Right cardiac atrium (tissue), 5 donors: ENCODE results near the gene KCNIP1. TPM values are rescaled to one million over a fixed set of nuclear protein-coding genes. Genes with fewer than 3 reads are reported as not detected.
A peak's percentile ranks its signal among the peaks of the same experiment; 100 is the strongest.

Experiments
- ATAC-seq, 2 donors: fragments of 200-7000 bp; cut with Tn5 transposase; one replicate each; pipeline versions ENCODE4 v1.8.0 to v1.9.1; 2020; ENCODE audit warnings: moderate library complexity in 2 of 2, mild to moderate bottlenecking in 1 of 2
- DNase-seq, 3 donors: peaks; one replicate each; pipeline ENCODE4 v3.0.0-alpha.2; 2020
- H3K27ac ChIP-seq: one replicate; pipeline ENCODE4 v1.5.1; 2013; ENCODE audit warnings: mild to moderate bottlenecking, low read length, control low read depth, moderate library complexity
- H3K27me3 ChIP-seq: one replicate; pipeline ENCODE4 v1.6.1; 2013; ENCODE audit not compliant: control insufficient read depth, insufficient read depth
- H3K4me1 ChIP-seq: one replicate; pipeline ENCODE4 v1.6.1; 2013; ENCODE audit warnings: low read length; ENCODE audit not compliant: control insufficient read depth, insufficient read depth
- H3K4me3 ChIP-seq: one replicate; pipeline ENCODE4 v1.5.1; 2013; ENCODE audit warnings: low read length, control low read depth
- H3K9me3 ChIP-seq: one replicate; pipeline ENCODE4 v1.6.1; 2013; ENCODE audit warnings: low read length; ENCODE audit not compliant: control insufficient read depth
- WGBS: extraction: QIAGEN DNeasy Blood & Tissue Kit; methylation state at CpG from one replicate; pipeline ENCODE4 v1.1.7; 2013; 5-methylcytosine and 5-hydroxymethylcytosine counted together
- intact Hi-C, 4 donors: fragments of 100-400 bp; cut with DNase I; formaldehyde crosslinking; loops; one replicate each; pipeline versions ENCODE4 v1.11.0 to v1.14.0; 2022 to 2023
- polyA plus RNA-seq: library from polyadenylated mRNA; stranded (reverse); fragments of 200-250 nt; gene quantifications from one replicate; pipeline ENCODE4 v1.2.3, GENCODE V29; 2013
- total RNA-seq, 4 donors: library from RNA; stranded (reverse); fragmentation: NEBNext Ultra II Directional; extraction: Animal tissue kit (Norgen Biotek cat#: 25700); gene quantifications; one replicate each; pipeline ENCODE4 v1.2.1, GENCODE V29; 2021
- donor health status: healthy with polysubstance abuse.
- donor health status: DM: no; HTN: yes; CAD: no.
- donor health status: DM: no; HTN: no; CAD: no.
- donor health status: DM: no; HTN: yes; CAD: no; lungs with severe emphysema.
- donor health status: DM: yes; HTN: yes; CAD: no.

The KCNIP1 gene
- total and polyA plus RNA-seq, 5 donors: 0.11 TPM; not detected in 4

DNA sequence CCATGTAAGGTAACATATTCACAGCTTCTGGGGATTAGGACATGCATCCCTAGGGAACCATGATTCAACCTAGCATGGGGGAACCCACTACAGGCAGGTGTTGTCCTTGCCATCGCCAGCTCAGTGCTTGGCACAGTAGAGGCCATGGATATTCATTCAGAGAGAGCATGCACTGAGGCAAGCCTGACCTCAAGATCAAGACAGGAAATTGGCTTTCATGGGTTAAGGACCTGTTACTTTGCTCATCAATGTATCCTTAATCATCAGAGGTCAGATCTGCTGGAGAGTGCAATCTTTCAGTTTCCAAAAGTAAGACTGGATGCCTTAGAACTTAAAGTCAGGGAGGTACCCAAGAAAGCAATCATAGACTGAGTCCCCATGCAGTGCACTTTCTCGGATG lies 84.0 kb downstream of the KCNIP1 start:
- Histone ChIP-seq H3K9me3 (no peaks in the 10 kb centered on the region), H3K27ac (no peak overlapping the region), H3K4me3 (no peak overlapping the region), H3K27me3 (no peaks in the 10 kb centered on the region), H3K4me1 (no peaks in the 10 kb centered on the region)
- no peak for DNase-seq
- 41% methylated on average over 2 of the region's 2 CpGs for WGBS
- intact Hi-C loops: no loop called here
- no peak for ATAC-seq

- DNase-seq (no peak), ATAC-seq (no peak)
- WGBS: 92% methylated on average over 6 of the region's 6 CpGs
- Histone ChIP-seq H3K4me1 (no peaks in the 10 kb centered on the region), H3K9me3 (no peaks in the 10 kb centered on the region), H3K4me3 (no peak overlapping the region), H3K27ac (no peak overlapping the region), H3K27me3 (no peaks in the 10 kb centered on the region)
- intact Hi-C loops: no loop called here
Measured at GRCh38 chr5:170589643-170590042, 85.8 kb downstream of the KCNIP1 start.

- intact Hi-C loops: no loop called here
- no peak overlapping the region for H3K27ac ChIP-seq
- no peaks in the 10 kb centered on the region for H3K9me3 ChIP-seq
- H3K27me3 ChIP-seq: no peaks in the 10 kb centered on the region
- 64% methylated on average over 3 of the region's 3 CpGs for WGBS
- ATAC-seq (no peak), DNase-seq (no peak)
- no peak overlapping the region for H3K4me3 ChIP-seq
- no peaks in the 10 kb centered on the region for H3K4me1 ChIP-seq
Measured at GRCh38 chr5:170590566-170590965, 86.7 kb downstream of the KCNIP1 start.

GRCh38 chr5:170591054-170591453 lies 87.2 kb downstream of the KCNIP1 start:
- DNase-seq: no peak
- H3K9me3 ChIP-seq: no peaks in the 10 kb centered on the region
- intact Hi-C loops: no loop called here
- WGBS: 63% methylated on average over 5 of the region's 5 CpGs
- no peak overlapping the region for H3K27ac ChIP-seq
- H3K4me3 ChIP-seq: no peak overlapping the region
- no peak for ATAC-seq
- no peaks in the 10 kb centered on the region for H3K27me3 ChIP-seq
- no peaks in the 10 kb centered on the region for H3K4me1 ChIP-seq

GRCh38 chr5:170596482-170597044 lies 92.7 kb downstream of the KCNIP1 start:
- intact Hi-C loops: no loop called here
- WGBS: 91% methylated on average over 4 of the region's 4 CpGs

GRCh38 chr5:170597109-170597751 lies 93.4 kb downstream of the KCNIP1 start:
- intact Hi-C loops: no loop called here

More at GRCh38 chr5:170596482-170597044, 92.7 kb downstream of the KCNIP1 start:
- Histone ChIP-seq H3K27ac (no peak overlapping the region), H3K9me3 (no peaks in the 10 kb centered on the region), H3K27me3 (no peaks in the 10 kb centered on the region), H3K4me1 (peaks cover 5% of the 10 kb centered on the region), H3K4me3 (no peak overlapping the region)
- DNase-seq (no peak), ATAC-seq (no peak)

GRCh38 chr5:170597872-170598271 lies 94.1 kb downstream of the KCNIP1 start:
- H3K4me1 ChIP-seq: peaks cover 5% of the 10 kb centered on the region
- intact Hi-C loops: no loop called here
- WGBS: 12% methylated on average over 8 of the region's 8 CpGs
- ATAC-seq (peak; percentile 62 to 64), DNase-seq (peak in 1 of 3 donors; percentile 62)
- H3K27ac ChIP-seq: no peak overlapping the region
- H3K9me3 ChIP-seq: no peaks in the 10 kb centered on the region
- no peaks in the 10 kb centered on the region for H3K27me3 ChIP-seq
- no peak overlapping the region for H3K4me3 ChIP-seq

More at GRCh38 chr5:170597109-170597751, 93.4 kb downstream of the KCNIP1 start:
- DNase-seq: no peak
- Histone ChIP-seq H3K9me3 (no peaks in the 10 kb centered on the region), H3K4me3 (no peak overlapping the region), H3K27me3 (no peaks in the 10 kb centered on the region), H3K27ac (no peak overlapping the region), H3K4me1 (peaks cover 5% of the 10 kb centered on the region)
- no peak for ATAC-seq
- WGBS: 47% methylated on average over 9 of the region's 9 CpGs

GRCh38 chr5:170599756-170600155 lies 95.9 kb downstream of the KCNIP1 start:
- peaks cover 5% of the 10 kb centered on the region for H3K4me1 ChIP-seq
- intact Hi-C loops: no loop called here
- WGBS: 45% methylated on average over 2 of the region's 2 CpGs
- ATAC-seq (no peak), DNase-seq (no peak)
- H3K27ac ChIP-seq: no peak overlapping the region
- no peak overlapping the region for H3K4me3 ChIP-seq
- H3K27me3 ChIP-seq: no peaks in the 10 kb centered on the region
- H3K9me3 ChIP-seq: no peaks in the 10 kb centered on the region

DNA sequence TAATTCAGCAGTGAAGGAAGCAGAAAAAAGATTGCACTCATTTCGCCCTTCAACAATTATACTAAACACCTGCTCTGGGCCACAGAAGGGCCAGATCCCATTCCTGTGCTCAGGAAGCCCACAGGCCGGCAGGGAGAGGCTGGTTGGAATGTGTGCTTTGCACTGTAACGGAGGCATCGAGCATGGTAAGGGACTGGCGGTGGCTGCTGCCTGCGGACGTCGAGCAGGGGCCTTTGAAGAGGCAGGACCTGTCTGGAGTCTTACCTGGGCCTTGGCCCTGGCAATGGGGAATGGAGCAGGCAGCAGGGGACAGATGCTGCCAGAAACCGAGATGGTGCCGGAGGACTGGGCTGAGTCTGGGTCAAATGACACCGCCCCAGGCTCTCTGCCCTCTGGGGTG lies 97.8 kb downstream of the KCNIP1 start:
- Histone ChIP-seq H3K27ac (no peak overlapping the region), H3K27me3 (no peaks in the 10 kb centered on the region), H3K9me3 (no peaks in the 10 kb centered on the region), H3K4me1 (peaks cover 5% of the 10 kb centered on the region), H3K4me3 (no peak overlapping the region)
- ATAC-seq (no peak), DNase-seq (no peak)
- intact Hi-C loops: no loop called here
- WGBS: 87% methylated on average over 11 of the region's 11 CpGs

- Histone ChIP-seq H3K9me3 (no peaks in the 10 kb centered on the region), H3K27ac (no peak overlapping the region), H3K27me3 (no peaks in the 10 kb centered on the region), H3K4me1 (peaks cover 1% of the 10 kb centered on the region), H3K4me3 (no peak overlapping the region)
- 81% methylated on average over 10 of the region's 10 CpGs for WGBS
- ATAC-seq: no peak
- intact Hi-C loops: no loop called here
- DNase-seq: no peak
Measured at GRCh38 chr5:170603109-170603508, 99.3 kb downstream of the KCNIP1 start.

DNA sequence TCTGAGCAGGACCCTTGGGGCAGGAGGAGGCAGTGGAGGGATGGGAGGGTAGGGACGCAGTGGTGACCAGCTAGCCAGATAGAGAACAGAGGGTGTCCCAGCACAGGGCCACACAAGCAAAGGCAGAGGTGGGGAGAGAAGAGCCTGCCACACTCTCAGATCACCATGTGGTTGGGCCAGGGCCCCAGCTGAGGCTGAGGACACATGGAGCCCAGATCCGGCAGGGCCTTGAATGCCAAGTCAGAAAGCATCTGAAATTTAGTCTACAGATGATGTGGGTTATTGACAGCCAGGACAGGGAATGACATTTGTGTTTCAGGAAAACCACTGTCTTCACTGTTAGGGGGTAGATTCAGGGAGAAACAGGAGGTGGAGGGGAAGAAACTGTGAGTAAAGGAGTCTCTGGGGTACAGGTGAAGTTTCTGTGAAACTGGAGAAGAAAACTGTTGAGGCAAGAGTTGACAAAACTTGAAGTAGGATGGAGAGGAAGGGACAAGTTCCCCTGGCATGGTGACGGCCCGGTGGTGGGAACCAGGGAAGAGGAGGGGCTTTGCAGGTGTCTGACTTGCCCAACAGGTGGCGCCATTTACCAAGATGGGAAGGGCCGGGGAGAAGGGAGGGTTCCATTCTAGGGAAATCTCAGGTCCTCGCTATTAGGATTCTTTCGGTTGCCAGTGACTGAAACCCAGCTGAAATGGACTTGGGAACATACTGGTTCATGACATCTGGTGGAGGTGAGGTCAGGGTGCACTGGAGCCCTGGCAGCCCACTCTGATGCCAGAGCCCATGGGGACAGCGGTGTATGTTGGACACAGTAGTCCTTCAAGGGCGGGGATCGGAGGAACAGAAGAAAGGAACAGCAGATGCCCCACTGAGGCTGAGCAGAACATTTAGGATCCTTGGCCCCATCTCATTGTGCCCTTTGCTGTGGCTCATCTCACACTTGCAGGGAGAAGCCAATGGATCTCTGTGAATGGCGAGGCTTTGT lies 100.1 kb downstream of the KCNIP1 start:
- H3K4me3 ChIP-seq: no peak overlapping the region
- H3K27me3 ChIP-seq: no peaks in the 10 kb centered on the region
- DNase-seq (peak; percentile 32 to 71 (median 68)), ATAC-seq (peak; percentile 61 to 69)
- intact Hi-C loops: no loop called here
- no peak overlapping the region for H3K27ac ChIP-seq
- no peaks in the 10 kb centered on the region for H3K9me3 ChIP-seq
- H3K4me1 ChIP-seq: no peaks in the 10 kb centered on the region
- WGBS: 53% methylated on average over 12 of the region's 12 CpGs
